Kidney epithelial cell (primary cell): ENCODE data around the gene CEBPG. TPM values are rescaled to one million over a fixed set of nuclear protein-coding genes. Genes with fewer than 3 reads are reported as not detected.

Source experiments
- DNase-seq: peaks from one replicate; pipeline ENCODE4 v3.0.0-alpha.2; 2010; ENCODE audit warnings: low read depth
- H3K27me3 ChIP-seq: 2 replicates; pipeline ENCODE4 v1.6.0; 2011; ENCODE audit warnings: low read length; ENCODE audit not compliant: control insufficient read depth, insufficient read depth
- H3K36me3 ChIP-seq: 2 replicates; pipeline ENCODE4 v1.5.1; 2011; ENCODE audit warnings: low read length; ENCODE audit not compliant: control insufficient read depth, insufficient read depth
- H3K4me3 ChIP-seq: 2 replicates; pipeline ENCODE4 v1.5.1; 2011; ENCODE audit warnings: low read depth, mild to moderate bottlenecking, control low read depth, low read length
- total RNA-seq: library from RNA; depleted of rRNA; stranded (reverse); fragments of >200 nt; gene quantifications from 2 replicates; pipeline ENCODE4 v1.2.3, GENCODE V29; 2015
- TF ChIP-seq, protein P1 (sequence below): IDR thresholded peaks from 2 replicates; pipeline ENCODE4 v1.5.1; 2011; ENCODE audit warnings: mild to moderate bottlenecking, moderate library complexity, low read length, control low read depth, inconsistent platforms; ENCODE audit not compliant: insufficient read depth, poor library complexity, severe bottlenecking

CEBPG gene
- total RNA-seq, 1 donor from 2014 or later: 55.7 TPM

DNA sequence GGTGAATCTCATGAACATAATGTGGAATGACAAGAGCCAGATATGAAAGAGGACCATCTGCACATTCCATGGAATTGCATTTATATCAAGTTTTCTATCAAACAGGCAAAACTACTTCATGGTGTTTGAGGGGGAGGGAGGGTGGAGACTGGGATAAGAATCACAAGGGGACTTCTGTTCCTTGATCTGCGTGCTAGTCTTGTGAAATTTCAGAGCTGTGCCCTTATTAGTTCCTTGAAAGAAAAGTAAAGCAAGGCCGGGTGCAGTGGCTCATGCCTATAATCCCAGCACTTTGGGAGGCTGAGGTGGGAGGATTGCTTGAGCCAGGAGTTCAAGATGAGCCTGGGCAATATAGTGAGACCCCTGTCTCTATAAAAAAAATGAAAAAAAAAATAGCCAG lies 30.2 kb upstream of the CEBPG start:
- no peak overlapping the region for H3K4me3 ChIP-seq
- no peaks in the 10 kb centered on the region for H3K36me3 ChIP-seq
- peaks cover 3% of the 10 kb centered on the region for H3K27me3 ChIP-seq
- DNase-seq: no peak
- TF ChIP-seq, protein P1, sequence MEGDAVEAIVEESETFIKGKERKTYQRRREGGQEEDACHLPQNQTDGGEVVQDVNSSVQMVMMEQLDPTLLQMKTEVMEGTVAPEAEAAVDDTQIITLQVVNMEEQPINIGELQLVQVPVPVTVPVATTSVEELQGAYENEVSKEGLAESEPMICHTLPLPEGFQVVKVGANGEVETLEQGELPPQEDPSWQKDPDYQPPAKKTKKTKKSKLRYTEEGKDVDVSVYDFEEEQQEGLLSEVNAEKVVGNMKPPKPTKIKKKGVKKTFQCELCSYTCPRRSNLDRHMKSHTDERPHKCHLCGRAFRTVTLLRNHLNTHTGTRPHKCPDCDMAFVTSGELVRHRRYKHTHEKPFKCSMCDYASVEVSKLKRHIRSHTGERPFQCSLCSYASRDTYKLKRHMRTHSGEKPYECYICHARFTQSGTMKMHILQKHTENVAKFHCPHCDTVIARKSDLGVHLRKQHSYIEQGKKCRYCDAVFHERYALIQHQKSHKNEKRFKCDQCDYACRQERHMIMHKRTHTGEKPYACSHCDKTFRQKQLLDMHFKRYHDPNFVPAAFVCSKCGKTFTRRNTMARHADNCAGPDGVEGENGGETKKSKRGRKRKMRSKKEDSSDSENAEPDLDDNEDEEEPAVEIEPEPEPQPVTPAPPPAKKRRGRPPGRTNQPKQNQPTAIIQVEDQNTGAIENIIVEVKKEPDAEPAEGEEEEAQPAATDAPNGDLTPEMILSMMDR: no peak

DNA sequence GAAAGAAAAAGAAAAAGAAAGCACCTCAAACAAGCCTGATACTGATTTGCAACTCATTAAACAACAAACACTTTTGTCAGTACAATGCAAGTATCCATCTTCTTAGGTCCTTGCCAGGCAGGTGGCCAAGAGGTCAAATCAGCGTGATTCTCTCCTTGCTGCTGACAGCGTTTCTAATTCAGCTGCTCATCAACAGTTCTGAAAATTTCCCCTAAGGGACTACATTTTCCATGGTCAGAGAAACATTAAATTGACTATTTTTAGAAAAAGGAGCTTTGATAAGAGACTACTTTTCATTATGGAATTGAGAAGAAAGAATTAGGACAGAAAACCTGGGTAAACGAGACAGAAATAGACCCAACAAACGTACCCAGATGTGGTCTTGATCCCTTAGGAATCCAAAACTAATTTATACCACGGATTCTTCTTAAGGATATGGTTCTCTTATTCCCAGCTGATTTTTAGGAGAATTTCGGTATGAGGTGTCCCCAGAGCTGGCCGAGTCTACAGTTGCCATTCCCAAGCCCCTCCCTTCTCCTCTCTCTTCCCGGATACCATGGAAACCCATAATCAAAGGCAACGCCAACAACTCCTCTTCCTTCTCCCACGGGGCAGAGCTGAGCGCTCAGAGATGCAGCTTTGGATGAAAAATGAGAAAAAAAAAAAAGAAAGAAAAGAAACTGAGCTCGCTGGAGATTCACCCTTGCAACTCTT lies 29.5 kb upstream of the CEBPG start:
- H3K4me3 ChIP-seq: no peak overlapping the region
- TF ChIP-seq, protein P1: no peak
- no peaks in the 10 kb centered on the region for H3K36me3 ChIP-seq
- H3K27me3 ChIP-seq: peaks cover 3% of the 10 kb centered on the region
- DNase-seq: no peak

DNA sequence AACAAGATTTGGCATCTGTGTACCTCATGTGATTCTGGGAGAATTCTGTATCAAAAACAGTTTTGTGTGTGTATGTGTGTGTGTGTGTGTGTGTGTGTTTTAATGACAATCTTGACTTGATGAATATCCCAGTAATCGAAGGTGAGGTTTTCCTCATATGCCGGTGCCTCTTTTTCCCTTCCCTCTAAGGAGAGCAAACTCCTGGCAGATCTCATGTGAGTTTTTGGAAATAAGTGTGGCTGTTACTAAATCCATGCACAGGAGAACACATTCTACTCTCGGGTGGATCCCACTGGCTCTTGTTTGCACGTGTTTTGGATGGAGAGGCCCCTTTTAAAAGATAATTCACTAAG lies 29.0 kb upstream of the CEBPG start:
- DNase-seq: no peak
- H3K27me3 ChIP-seq: peaks cover 3% of the 10 kb centered on the region
- H3K4me3 ChIP-seq: no peak overlapping the region
- no peaks in the 10 kb centered on the region for H3K36me3 ChIP-seq
- TF ChIP-seq, protein P1: no peak

DNA sequence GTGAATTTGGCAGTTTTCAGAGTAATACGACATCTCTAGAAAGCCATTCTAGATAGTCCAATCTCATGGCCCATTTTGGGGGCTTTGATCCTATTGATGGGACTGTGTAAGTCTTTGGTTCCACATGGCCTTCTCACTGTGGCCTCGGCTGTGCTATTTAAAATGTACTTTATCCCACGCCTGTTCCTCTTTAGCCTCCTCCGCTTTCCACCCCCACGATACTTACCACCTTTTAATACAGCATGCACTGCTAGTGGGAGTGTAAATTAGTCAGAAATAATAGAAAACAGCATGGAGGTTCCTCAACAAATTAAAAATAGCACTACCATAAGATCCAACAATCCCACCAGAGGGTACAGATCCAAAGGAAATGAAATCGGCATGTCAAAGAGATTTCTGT lies 28.3 kb upstream of the CEBPG start:
- Histone ChIP-seq H3K36me3 (no peaks in the 10 kb centered on the region), H3K27me3 (peaks cover 3% of the 10 kb centered on the region), H3K4me3 (no peak overlapping the region)
- no peak for DNase-seq
- TF ChIP-seq, protein P1: no peak

DNA sequence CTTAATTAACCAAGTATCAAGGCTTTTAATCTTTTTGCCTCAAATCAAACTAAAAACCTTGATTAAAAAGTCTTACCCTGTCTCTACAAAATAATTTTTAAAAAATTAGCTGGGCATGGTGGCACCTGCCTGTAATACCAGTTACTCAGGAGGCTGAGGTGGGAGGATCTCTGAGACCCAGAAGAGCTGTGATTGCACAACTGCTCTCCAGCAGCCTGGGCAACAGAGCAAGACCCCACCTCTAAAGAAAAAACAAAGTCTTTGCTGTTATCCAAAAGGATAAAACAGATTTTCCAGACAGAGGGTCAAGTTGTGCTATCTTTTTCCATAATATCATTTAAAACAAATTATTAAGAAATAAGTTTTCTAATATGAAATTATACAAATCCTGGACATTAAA lies 26.8 kb upstream of the CEBPG start:
- TF ChIP-seq, protein P1: no peak
- H3K4me3 ChIP-seq: no peak overlapping the region
- peaks cover 3% of the 10 kb centered on the region for H3K27me3 ChIP-seq
- DNase-seq: no peak
- H3K36me3 ChIP-seq: no peaks in the 10 kb centered on the region

DNA sequence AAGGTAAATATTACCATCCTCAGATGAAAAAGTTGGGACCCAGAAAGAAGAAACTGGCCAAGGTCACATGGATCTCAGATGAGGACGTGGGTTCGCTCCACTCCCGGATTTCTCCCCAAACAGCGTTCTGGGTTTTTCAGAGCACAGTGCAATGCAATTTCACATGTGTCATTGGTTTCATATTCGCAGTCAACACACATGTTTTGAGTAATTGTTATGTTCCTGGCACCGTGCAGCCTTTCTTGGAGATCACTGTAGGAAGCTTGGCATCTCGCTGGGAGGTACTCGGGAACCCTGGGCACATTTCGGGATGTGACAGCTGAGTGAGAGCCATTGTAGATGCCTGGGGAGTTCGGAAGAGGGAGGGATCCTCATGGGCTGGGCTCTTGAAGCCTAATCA lies 26.2 kb upstream of the CEBPG start:
- Histone ChIP-seq H3K4me3 (no peak overlapping the region), H3K27me3 (peaks cover 3% of the 10 kb centered on the region), H3K36me3 (no peaks in the 10 kb centered on the region)
- no peak for DNase-seq
- TF ChIP-seq, protein P1: no peak
